A673 (cell line): ENCODE results near the gene DUS1L. TPM values are rescaled to one million over a fixed set of nuclear protein-coding genes. Genes with fewer than 3 reads are reported as not detected.

ENCODE experiments used
- BruUV-seq: library from RNA; stranded (reverse); fragments of 400-500 nt; replicated peaks from 2 replicates; lab custom pipeline; 2021; lab: Mats Ljungman, UMichigan
- CTCF ChIA-PET: fragments of 300-600 bp; sonication (Branson Sonifier 250); formaldehyde crosslinking; loops from one replicate; lab custom pipeline; 2022; ENCODE audit warnings: antibody characterized with exemption; lab: Charles Lee
- POLR2A ChIA-PET: fragments of 300-600 bp; sonication (Branson Sonifier 250); formaldehyde crosslinking; loops from one replicate; lab custom pipeline; 2022; ENCODE audit warnings: antibody characterized with exemption; ENCODE audit not compliant: low non-redundant PET; lab: Charles Lee
- DNase-seq: peaks from one replicate; pipeline ENCODE4 v3.0.0-alpha.2; 2015; ENCODE audit warnings: low spot score
- H3K27ac ChIP-seq: fragments of 200-600 bp; sonication (generic); 2 replicates; pipeline ENCODE4 v1.5.1; 2016; ENCODE audit warnings: mixed run types, low read depth, mild to moderate bottlenecking, mixed read lengths, antibody characterized with exemption, low read length; ENCODE audit not compliant: poor library complexity, severe bottlenecking
- H3K27me3 ChIP-seq: fragments of 200-600 bp; sonication (generic); replicated peaks from 2 replicates; pipeline ENCODE4 v1.6.1; 2017; ENCODE audit warnings: mixed run types, low read depth, mild to moderate bottlenecking, mixed read lengths, antibody characterized with exemption, low read length; ENCODE audit not compliant: insufficient read depth, poor library complexity
- H3K36me3 ChIP-seq: fragments of 200-600 bp; sonication (generic); 2 replicates; pipeline ENCODE4 v1.6.1; 2016; ENCODE audit warnings: mixed run types, mild to moderate bottlenecking, mixed read lengths, antibody characterized with exemption, low read length; ENCODE audit not compliant: insufficient read depth, poor library complexity, severe bottlenecking
- H3K4me1 ChIP-seq: fragments of 200-600 bp; sonication (generic); 2 replicates; pipeline ENCODE4 v1.6.1; 2017; ENCODE audit warnings: mixed run types, mild to moderate bottlenecking, mixed read lengths, antibody characterized with exemption, low read length; ENCODE audit not compliant: insufficient read depth, poor library complexity, severe bottlenecking
- H3K4me3 ChIP-seq: fragments of 200-600 bp; sonication (generic); 2 replicates; pipeline ENCODE4 v1.5.1; 2016; ENCODE audit warnings: low read depth, mixed run types, mild to moderate bottlenecking, mixed read lengths, low read length; ENCODE audit not compliant: poor library complexity, severe bottlenecking
- H3K9me3 ChIP-seq: fragments of 200-600 bp; sonication (generic); 2 replicates; pipeline ENCODE4 v1.6.1; 2016; ENCODE audit warnings: mixed run types, low read depth, mild to moderate bottlenecking, mixed read lengths, antibody characterized with exemption, low read length; ENCODE audit not compliant: poor library complexity, severe bottlenecking
- EZH2 ChIP-seq: fragments of 200-600 bp; sonication (generic); IDR thresholded peaks from 2 replicates; pipeline ENCODE4 v1.6.1; 2017; ENCODE audit warnings: borderline replicate concordance, low read depth, mild to moderate bottlenecking, mixed read lengths, antibody characterized with exemption, low read length; ENCODE audit not compliant: poor library complexity, severe bottlenecking
- intact Hi-C: fragments of 100-400 bp; cut with micrococcal nuclease; formaldehyde crosslinking; loops from one replicate; pipeline ENCODE4 v1.10.0; 2022; ENCODE audit not compliant: unreplicated experiment
- total RNA-seq: library from RNA; stranded (reverse); gene quantifications from 2 replicates; pipeline ENCODE4 v1.2.3, GENCODE V29; 2021
- TF ChIP-seq, protein P1 (sequence below): fragments of 300-800, 200-600 bp; sonication (generic); conservative IDR thresholded peaks from 2 replicates; pipeline ENCODE4 v1.5.1; 2017; ENCODE audit warnings: low read depth, mild to moderate bottlenecking, antibody characterized with exemption, low read length, moderate library complexity, mixed read lengths

DUS1L gene
- total RNA-seq, 1 experiment from 2014 or later, result 143 TPM

DNA sequence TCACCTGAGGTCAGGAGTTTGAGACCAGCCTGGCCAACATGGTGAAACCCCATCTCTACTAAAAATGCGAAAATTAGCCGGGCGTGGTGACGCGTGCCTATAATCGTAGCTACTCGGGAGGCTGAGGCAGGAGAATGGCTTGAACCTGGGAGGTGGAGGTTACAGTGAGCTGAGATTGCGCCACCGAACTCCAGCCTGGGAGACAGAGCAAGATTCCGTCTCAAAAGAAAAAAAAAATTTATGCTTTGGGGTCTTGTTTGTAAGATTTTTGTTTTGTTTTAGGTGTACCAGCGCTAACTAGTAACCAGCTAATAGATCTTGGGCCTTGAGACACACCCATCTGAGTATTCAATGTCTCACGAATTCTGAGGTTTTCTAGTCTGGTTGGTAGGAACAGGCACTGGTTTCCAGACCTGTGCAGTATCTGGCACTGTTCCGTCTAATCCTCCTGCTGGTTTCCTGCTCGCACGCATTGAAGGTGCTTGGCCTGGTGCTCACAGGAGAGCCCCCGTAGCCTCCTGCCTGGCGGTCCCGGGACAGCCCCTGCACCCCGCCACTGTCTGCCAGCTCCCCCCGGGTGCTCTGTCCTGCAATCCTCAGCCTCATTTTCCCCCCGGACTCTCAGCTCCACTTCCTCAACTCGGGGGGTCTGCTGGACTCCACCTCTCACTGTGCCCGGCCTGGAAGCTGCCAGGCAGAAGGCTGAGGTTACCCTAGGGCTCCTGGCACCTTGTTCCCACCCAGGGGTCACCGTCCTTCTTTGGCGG is 10.6 kb upstream of the DUS1L start:
- POLR2A ChIA-PET, result interaction anchor here (0.6 to 1.3 kb wide), 2 partner anchors 10 to 194 kb away, joined by 3 to 13 read pairs; no protein-coding TSS in a partner anchor
- intact Hi-C loops, result no loop called here
- BruUV-seq, result no TSS peak
- Histone ChIP-seq H3K27me3 (no peaks in the 10 kb centered on the region), H3K27ac (peak overlapping the region; percentile 42), H3K4me1 (no peaks in the 10 kb centered on the region), H3K4me3 (no peak overlapping the region), H3K36me3 (peaks cover 41% of the 10 kb centered on the region), H3K9me3 (no peaks in the 10 kb centered on the region)
- TF ChIP-seq EZH2, result no peak
- TF ChIP-seq, protein P1, sequence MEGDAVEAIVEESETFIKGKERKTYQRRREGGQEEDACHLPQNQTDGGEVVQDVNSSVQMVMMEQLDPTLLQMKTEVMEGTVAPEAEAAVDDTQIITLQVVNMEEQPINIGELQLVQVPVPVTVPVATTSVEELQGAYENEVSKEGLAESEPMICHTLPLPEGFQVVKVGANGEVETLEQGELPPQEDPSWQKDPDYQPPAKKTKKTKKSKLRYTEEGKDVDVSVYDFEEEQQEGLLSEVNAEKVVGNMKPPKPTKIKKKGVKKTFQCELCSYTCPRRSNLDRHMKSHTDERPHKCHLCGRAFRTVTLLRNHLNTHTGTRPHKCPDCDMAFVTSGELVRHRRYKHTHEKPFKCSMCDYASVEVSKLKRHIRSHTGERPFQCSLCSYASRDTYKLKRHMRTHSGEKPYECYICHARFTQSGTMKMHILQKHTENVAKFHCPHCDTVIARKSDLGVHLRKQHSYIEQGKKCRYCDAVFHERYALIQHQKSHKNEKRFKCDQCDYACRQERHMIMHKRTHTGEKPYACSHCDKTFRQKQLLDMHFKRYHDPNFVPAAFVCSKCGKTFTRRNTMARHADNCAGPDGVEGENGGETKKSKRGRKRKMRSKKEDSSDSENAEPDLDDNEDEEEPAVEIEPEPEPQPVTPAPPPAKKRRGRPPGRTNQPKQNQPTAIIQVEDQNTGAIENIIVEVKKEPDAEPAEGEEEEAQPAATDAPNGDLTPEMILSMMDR, result no peak
- CTCF ChIA-PET, result no interaction called here
- DNase-seq, result no peak

DNA sequence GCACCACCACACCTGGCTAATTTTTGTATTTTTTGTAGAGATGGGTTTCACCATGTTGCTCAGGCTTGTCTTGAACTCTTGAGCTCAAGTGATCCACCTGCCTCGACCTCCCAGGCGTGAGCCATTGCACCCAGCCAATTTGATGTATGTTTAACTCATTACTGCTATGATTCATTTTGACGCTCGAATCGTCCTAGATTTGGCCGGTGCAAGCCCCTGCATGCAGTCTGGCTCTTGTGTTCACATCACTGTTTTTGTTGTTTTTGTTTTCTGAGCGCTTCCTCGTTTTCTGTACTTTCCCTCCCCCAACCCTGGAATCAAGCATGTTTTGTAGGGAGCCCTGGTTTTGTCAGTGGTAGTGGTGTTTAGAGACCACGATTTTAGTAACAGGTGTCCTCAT is 7.8 kb upstream of the DUS1L start:
- Histone ChIP-seq H3K9me3 (no peaks in the 10 kb centered on the region), H3K36me3 (peaks cover 15% of the 10 kb centered on the region), H3K27me3 (no peaks in the 10 kb centered on the region), H3K4me3 (no peak overlapping the region), H3K4me1 (no peaks in the 10 kb centered on the region), H3K27ac (no peak overlapping the region)
- TF ChIP-seq EZH2, result no peak
- TF ChIP-seq, protein P1, result no peak
- CTCF ChIA-PET, result no interaction called here
- no peak for DNase-seq
- POLR2A ChIA-PET, result no interaction called here
- no TSS peak for BruUV-seq
- intact Hi-C loops, result no loop called here

DNA sequence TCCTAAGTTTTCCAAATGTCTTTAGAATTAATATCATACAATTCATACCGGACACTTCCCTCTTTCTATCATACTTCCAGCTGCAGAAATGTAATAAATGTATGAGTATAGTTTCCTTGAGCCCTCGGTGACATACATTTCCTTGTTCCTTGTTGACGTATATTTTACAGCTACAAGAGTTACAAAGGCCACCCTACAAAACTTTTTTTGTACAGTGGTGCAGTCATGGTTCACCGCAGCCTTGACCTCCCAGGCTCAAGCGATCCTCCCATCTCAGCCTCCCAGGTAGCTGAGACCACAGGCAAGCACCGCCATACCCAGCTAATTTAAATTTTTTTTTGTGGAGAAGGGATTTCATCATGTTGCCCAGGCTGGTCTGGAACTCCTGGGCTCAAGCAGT is 7.2 kb upstream of the DUS1L start:
- intact Hi-C loops, result no loop called here
- Histone ChIP-seq H3K4me3 (no peak overlapping the region), H3K27me3 (no peaks in the 10 kb centered on the region), H3K4me1 (no peaks in the 10 kb centered on the region), H3K27ac (no peak overlapping the region), H3K9me3 (no peaks in the 10 kb centered on the region), H3K36me3 (peaks cover 9% of the 10 kb centered on the region)
- TF ChIP-seq EZH2, result no peak
- POLR2A ChIA-PET, result no interaction called here
- CTCF ChIA-PET, result no interaction called here
- no peak for DNase-seq
- BruUV-seq, result no TSS peak
